ENCODE measurements around the gene RAB5B. TPM values are rescaled to one million over a fixed set of nuclear protein-coding genes. Genes with fewer than 3 reads are reported as not detected.

Gene RAB5B
- total and polyA plus RNA-seq, 10 of the 15 experiments (the other 5 are each of a cell fraction or from before 2014, with no cell fraction given) = 7.5 to 149 (median 37.8) TPM

- no peak for TF ChIP-seq BCLAF1 (IDR thresholded peaks at IDR 0.05)
- 0 out of 2 replicates have a peak, but pooled peaks have one; percentile 12 for TF ChIP-seq YY1 (IDR thresholded peaks at IDR 0.05; ENCODE audit: low read depth, low read length)
- TF ChIP-seq SIN3A (IDR thresholded peaks at IDR 0.05; ENCODE audit: low read depth, low read length) = no peak
- no peak for TF ChIP-seq ZNF24 (IDR thresholded peaks at IDR 0.05)
- no peak for TF ChIP-seq KAT2A (conservative IDR thresholded peaks at IDR 0.05; ENCODE audit: control insufficient read depth, low read depth, low read length)
- no peak for TF ChIP-seq IRF5 (IDR thresholded peaks at IDR 0.05; ENCODE audit: borderline replicate concordance)
- TF ChIP-seq IKZF1 (conservative IDR thresholded peaks at IDR 0.05) = 0 out of 2 replicates have a peak, but pooled peaks have one; percentile 23
- peak in 1 of 2 experiments; percentile 23; a peak in 1 of 4 replicates for TF ChIP-seq SRF (IDR thresholded peaks at IDR 0.05; ENCODE audit: low read depth in 2 of 2, low read length in 2 of 2)
- no peak for TF ChIP-seq CREM (IDR thresholded peaks at IDR 0.05; ENCODE audit: low read depth)
- no peak for TF ChIP-seq MYC (IDR thresholded peaks at IDR 0.05; ENCODE audit: insufficient read depth, insufficient read length, insufficient replicate concordance, low read length, severe bottlenecking)
- no peak for TF ChIP-seq MXI1 (IDR thresholded peaks at IDR 0.05; ENCODE audit: low read depth, low read length)
- TF ChIP-seq USF1 (IDR thresholded peaks at IDR 0.05; ENCODE audit: borderline replicate concordance, extremely low read length, insufficient read depth, low read depth, low read length) = no peak
- TF ChIP-seq CBX5 (IDR thresholded peaks at IDR 0.05; ENCODE audit: low read depth) = no peak
- TF ChIP-seq MEF2B (IDR thresholded peaks at IDR 0.05; ENCODE audit: partially characterized antibody, poor library complexity, severe bottlenecking) = peak; percentile 6
- TF ChIP-seq ATF7 (IDR thresholded peaks at IDR 0.05; ENCODE audit: low read depth) = no peak
- TF ChIP-seq GABPA (IDR thresholded peaks at IDR 0.05; ENCODE audit: low read depth) = no peak
- TF ChIP-seq SMC3 (IDR thresholded peaks at IDR 0.05; ENCODE audit: borderline replicate concordance, low read length) = no peak
- TF ChIP-seq EGR1 (IDR thresholded peaks at IDR 0.05; ENCODE audit: borderline replicate concordance in 1 of 2, low read depth in 2 of 2, low read length in 2 of 2) = peak in 1 of 2 experiments; percentile 22; a peak in 1 of 3 replicates
- no peak for TF ChIP-seq REST (IDR thresholded peaks at IDR 0.05; ENCODE audit: low read depth, low read length)
- TF ChIP-seq TCF3 (IDR thresholded peaks at IDR 0.05; ENCODE audit: borderline replicate concordance, insufficient read depth, low read depth, low read length) = no peak
- no peak for TF ChIP-seq JUND (IDR thresholded peaks at IDR 0.05; ENCODE audit: low read depth, low read length)
Measured at GRCh38 chr12:55931780-55932550, 41.9 kb upstream of the RAB5B start (continued).
